Jurkat, Clone E6-1 (cell line): Measurements from ENCODE around the gene CTIF.

Source experiments
- DNase-seq: peaks from one replicate; pipeline ENCODE4 v3.0.0-alpha.2; 2011; ENCODE audit warnings: low read depth, low spot score
- H3K4me3 ChIP-seq: 2 replicates; pipeline ENCODE4 v1.5.1; 2011; ENCODE audit warnings: mild to moderate bottlenecking, low read length, control low read depth, moderate library complexity

The CTIF gene

DNA sequence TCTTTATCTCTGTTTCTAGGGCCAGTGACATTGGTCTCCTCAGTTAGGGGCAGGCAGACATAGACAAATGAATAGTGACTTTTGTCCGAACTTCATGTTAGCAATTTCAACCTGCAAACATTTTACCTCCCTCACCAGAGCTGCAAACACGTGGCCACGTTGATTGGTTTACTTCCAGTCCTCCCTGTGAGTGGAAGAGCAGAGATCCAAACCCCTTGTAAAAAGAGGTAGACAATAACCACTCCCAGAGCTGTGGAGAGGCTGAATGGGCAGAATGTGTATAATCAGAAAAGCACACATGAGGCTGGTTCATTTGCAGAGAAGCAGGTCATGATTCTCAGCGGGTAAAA lies 31.1 kb downstream of the CTIF start:
- no peak for DNase-seq
- no peak overlapping the region for H3K4me3 ChIP-seq

DNA sequence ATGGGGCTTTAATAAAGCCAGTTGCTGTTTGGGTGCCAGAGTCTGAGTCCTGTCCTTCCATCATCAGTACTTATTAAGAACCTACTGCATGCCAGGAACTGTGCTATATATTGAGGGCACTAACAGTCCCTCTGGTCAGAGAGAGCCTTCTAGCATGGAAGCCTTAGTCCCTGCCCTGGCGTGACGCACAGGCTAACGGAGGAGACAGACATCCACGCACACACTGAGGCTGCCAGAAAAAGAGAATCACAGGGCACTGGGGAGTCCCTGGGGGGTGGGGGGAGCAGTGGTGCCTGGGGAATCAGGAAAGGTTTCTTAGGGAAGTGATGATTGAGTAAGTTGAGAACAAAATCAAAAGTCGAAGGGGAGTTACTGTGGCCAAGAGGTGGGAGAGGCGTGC lies 31.5 kb downstream of the CTIF start:
- no peak for DNase-seq
- no peak overlapping the region for H3K4me3 ChIP-seq

DNA sequence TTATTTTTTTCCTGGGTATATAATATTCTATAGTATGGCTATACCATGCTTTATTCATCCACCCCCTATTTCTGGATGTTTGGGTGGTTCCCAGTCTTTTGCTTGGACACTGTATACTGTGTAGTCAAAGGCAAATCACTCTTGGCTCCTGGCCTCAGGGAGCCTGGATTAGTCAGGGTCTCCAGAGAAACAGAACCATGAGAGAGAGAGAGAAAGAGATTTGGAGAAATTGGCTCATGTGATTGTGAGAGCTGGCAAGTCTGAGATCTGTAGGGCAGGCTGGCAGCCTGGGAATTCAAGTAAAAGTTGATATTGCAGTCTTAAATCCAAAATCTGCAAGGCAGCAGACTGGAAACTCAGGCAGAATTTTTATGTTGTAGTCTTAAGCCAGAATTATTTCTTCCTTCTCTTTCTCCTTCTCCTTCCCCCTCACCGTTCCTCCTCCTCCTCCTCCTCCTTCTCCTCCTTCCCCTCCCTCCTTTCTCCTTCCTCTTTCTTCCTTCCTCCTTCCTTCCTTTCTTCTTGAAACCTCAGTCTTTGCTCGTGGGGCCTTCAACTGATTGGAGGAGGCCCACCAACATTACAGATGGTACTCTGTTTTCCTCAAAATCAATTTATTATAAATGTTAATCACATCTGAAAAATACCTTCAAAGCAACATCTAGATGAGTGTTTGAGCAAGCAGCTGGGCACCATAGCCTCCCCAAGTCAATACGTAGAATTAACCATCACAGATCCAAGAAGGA lies 33.0 kb downstream of the CTIF start:
- no peak overlapping the region for H3K4me3 ChIP-seq
- DNase-seq: no peak

DNA sequence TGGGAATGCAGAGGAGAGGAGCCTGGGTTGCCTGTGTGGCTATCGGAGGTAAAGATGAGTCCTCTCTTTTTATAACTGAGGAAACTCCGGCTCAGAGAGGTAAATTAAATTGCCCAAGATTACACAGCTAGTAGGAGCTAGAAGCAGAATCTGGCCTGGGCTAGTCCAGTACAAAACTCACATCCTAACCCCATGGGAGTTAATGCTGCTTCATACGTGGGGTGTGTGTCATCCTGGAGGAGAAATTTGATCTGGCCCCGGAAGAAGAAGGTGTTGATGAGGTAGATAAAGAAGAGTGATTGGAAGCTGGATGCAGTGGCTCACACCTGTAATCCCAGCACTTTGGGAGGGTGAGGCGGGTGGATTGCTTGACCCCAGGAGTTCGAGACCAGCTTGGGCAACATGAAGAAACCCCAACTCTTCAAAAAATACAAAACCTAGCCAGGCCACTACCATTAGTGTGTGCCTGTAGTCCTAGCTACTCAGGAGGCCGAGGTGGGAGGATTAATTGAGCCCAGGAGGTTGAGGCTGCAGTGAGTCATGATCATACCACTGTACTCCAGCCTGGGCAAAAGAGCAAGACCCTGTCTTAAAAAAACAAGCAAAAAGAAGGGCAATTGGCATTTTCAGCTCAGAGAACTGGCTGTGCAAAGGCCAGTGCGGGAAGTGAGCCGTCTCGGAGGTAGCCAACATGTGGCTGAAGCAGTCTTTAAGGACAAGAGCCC lies 33.7 kb downstream of the CTIF start:
- H3K4me3 ChIP-seq: no peak overlapping the region
- no peak for DNase-seq

DNA sequence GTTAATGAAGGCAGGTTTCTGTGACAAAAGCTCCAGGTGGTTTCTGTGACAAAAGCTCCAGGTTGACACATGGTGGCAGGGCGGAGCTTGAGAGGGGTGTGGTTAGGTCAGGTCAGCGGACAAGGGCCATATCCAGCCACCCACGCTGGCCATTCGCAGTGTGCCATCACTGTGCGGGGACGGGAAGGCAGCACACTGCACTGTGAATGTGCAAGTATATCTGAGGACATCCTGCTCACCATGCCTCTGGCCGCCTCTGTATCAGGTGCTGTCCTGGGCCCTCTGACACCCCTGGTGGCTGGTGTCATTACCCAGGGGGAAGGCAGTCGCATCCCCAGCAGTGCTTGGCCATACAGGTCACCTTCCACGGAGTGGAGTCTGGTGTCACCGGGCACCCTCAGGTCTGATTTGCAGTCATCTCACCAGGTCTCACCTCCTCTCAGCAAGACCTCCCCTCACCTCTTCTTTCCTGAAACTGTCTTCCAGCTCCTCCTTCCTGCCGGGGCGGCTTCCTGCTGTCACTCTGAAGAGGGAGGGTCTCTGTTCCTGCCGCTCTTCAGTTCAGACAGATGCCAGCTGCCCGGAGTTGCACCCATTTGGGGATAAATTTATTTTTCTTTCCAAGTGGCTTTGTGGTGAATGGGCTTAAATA lies 34.9 kb downstream of the CTIF start:
- H3K4me3 ChIP-seq: no peak overlapping the region
- no peak for DNase-seq

DNA sequence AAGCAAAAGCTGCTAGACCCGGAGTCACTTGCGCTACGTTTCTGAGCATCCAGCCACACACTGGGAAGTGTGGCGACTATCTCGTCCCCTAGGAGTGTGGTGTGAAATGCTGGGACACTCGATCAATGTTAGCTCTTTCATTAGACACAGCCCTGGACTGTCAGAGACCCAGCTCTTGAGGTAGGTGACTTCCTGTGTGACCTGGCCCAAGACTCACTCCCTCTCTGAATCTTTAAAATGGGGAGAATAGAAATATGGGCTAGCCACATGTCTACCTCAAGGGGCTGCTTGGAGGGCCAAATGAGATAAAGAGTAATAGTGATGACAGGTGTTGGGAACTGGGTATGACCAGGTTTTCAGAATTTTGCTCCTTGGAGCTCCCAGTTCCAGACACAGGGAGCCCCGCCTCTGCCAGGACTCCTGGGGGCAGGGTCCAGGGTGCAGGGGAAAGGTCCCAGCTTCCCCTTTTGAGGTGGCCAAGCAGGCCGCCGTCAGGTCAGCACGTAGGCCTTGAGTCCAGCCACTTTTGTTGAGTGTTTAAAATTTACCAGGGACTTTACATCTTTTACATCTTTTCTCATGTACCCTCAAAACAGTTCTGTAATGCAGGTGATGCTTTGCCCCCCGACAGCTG lies 36.0 kb downstream of the CTIF start:
- no peak overlapping the region for H3K4me3 ChIP-seq
- no peak for DNase-seq

DNA sequence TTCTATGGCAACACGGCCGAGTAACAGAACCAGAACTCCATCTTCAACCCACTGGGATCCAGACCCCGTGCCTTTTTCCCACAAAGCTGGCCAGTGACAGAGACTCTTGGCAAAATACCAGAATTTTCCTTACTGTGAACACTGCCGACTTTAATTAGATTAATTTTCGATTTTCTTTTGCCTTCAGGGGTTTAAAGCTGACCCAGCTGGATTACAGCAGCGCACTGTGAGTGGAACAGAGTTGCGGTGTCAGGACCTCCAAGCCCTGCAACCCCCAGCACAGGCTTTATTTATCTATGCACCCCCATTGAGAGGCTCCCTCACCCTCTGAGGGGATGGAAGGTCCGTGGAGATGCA lies 36.4 kb downstream of the CTIF start:
- no peak overlapping the region for H3K4me3 ChIP-seq
- DNase-seq: no peak

DNA sequence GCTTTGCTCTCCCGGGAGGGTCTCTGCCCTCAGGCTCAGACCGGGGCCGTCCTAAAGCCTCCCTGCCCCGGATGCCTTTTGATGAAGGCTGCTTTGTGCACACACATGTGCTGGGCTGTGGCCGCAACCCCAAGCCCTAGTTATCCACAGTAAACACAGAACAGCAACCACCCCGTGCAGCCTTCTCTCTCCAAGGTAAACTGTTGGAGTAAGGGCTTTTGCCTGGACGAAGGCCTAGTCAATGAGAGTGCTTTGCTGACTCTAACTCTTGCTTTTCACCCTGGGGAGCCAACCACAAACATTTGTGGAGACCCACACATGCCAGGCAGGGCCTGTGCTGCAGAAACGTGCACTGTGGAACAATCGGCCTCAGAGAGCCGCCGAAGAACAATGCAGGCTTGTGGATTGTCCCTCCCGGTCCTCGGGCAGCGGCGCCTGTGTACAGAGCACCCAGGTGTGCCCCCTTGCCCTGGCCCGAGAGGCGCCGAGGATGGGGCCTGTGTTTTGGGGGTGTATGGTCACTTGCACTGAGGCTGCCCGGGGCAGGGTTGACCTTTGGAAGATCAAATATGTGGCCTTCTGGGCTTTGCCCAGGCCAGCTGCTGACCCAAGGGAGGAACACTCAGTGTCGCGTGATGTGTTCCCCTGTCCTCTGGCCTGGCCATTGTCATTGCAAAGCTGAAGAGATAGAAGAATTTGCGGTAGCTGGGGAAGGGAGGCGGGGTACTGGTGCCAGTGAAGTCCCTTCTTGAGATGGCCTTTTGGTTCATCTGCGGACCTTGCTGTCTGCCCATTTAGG lies 37.0 kb downstream of the CTIF start:
- no peak overlapping the region for H3K4me3 ChIP-seq
- no peak for DNase-seq

DNA sequence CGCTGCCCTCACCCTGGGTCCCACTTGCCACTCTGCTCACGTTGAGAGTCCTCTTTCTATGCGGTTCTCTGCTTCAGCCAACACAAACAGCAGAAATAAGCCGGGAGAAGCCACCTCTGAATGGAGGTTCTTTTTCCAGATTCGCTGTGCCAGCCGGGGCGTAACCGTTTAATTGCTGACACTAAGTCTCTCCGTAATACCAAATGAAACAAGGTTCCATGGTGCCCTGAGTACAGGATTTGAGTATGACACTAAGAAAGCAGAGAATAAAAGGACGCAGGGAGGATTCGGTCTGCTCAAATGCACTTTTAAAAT lies 37.6 kb downstream of the CTIF start:
- no peak overlapping the region for H3K4me3 ChIP-seq
- DNase-seq: no peak

DNA sequence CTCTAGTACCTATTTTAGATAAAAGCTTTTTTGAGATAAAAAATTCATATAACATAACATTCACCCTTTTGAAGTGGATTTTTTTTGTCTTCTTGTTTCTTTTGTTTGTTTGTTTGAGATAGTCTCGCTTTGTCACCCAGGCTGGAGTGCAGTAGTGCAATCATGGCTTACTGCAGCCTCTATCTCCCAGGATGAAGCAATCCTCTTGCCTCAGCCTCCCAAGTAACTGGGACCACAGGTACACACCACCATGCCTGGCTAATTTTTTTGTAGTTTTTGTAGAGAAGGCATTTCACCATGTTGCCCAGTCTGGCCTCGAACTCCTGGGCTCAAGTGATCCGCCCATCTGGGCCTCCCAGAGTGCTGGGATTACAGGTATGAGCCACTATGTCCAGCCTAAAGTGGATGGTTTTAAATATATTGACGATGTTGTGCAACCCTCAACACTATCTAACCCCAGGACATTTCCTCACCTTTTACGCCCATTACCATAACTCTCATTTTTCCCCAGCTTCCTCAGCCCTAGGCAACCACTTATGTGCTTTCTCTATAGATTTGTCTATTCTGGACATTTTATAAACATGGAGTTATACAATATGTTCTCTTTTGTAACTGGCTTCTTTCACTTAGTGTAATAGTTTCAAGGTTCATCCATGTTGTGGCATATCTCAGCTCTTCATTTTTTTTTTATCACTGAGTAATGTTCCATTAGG lies 38.8 kb downstream of the CTIF start:
- DNase-seq: no peak

DNA sequence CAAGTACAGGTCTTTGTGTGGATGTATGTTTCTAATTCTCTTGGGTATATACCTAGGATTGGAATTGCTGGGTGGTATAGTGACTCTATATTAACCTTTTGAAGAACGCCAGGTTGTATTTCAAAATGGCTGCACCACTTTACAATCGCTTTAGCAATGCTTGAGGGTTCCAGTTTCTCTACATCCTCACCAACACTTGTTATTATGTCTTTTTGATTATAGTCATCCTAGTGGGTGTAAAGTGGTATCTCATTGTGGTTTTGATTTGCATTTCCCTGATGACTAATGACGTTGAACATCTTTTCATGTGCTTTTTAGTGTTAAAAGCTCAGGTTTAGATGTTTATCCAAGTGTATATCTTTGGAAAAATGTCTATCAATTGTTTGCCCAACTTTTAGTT lies 39.5 kb downstream of the CTIF start:
- DNase-seq: no peak
- no peak overlapping the region for H3K4me3 ChIP-seq

More for the DNA sequence above, 38.8 kb downstream of the CTIF start:
- no peak overlapping the region for H3K4me3 ChIP-seq

DNA sequence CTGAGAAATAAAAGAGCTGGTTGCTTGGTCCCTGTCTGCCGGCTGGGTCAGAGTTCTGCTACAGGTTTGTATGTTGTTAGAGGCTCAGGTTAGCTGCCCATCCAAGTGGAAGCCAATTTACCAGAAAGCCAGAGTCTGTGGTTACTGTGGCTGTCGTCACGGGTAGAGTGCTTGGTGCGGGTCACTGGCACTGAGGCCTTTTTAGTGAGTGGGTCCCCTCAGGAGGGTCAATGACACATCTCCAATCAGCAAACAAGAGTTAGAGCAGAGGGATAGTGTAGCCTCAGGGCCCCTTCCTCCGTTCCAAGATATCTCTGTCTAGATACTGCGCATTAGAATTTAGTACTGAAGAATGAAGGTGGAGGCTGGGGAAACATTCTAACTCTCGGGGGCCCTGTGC lies 41.2 kb downstream of the CTIF start:
- no peak for DNase-seq
- no peak overlapping the region for H3K4me3 ChIP-seq

DNA sequence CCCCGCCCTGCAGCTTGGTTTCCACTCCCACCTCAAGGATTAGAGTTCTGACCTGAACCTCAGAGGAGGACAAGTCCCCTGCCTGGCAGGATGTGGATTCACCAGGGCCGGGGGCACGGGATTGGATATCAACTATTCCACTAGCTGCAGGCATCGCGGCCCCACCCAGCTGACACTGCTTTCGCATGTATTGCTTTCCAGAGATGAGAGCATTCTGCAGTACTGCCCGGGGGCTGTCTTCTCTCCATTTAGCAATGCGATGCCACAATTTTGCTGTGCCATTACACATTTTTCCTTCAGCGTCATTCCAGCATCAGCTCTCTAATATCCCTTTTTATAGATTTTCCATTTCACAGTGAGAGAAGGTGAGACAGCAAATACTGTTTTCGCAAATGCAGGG lies 42.0 kb downstream of the CTIF start:
- DNase-seq: no peak
- no peak overlapping the region for H3K4me3 ChIP-seq

DNA sequence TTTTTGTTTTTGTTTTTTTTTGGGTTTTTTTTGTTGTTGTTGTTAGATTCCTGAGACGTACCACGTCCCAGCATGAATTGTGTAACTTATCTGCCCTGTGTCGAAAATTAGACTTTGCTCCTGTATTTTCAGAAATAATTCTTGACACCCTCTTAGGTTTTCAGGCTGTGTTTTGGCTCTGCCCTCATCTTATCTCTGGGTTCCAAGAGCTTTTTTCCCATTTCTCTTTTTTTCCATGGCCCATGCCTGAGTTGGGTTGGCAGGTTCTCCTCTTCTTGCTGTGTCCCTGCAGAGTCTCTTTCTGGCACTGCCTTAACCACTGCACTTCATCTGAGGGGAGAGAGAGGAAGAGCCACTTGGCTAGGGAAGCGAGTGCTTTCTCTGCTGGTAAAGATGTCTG lies 42.4 kb downstream of the CTIF start:
- no peak for DNase-seq
- H3K4me3 ChIP-seq: no peak overlapping the region

DNA sequence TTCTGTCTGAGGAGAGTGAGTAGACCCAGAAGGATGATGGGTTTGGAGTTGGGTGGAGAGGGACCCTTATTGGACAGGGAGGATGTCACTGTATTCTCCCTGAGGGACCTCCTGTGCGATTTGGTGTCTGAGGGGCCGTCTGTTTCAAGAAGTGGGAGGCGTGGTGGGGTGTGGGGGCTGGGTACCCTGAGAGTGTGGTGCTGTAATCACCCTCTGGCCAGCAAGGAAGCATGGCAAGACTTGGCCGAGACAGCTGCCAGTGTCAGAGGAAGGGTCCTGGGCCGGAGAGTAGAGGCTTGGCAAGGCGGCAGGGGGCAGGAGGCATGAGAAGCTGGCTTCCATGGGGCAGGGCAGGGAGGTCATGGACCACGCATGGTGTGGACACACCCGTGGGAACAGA lies 43.1 kb downstream of the CTIF start:
- H3K4me3 ChIP-seq: no peak overlapping the region
- DNase-seq: no peak

DNA sequence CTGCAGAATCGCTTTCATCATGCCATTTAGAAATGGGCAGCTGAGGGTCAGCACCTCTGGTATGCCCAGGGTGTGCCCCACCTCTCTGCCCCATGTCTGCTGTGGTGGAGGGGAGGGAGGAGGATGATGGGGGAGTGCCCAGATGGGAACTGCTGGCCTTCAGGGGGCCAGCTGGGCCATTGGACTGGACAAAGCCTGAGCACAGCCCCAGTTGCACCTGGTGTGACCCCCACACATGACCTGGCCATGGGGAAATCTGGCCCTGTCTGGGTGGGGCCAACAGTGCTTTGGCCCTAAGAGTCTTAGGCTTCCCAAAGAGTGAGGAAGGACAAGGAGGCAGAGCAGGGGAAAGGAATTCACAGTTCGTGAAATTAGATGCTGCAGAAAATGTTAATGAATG lies 44.1 kb downstream of the CTIF start:
- DNase-seq: no peak

DNA sequence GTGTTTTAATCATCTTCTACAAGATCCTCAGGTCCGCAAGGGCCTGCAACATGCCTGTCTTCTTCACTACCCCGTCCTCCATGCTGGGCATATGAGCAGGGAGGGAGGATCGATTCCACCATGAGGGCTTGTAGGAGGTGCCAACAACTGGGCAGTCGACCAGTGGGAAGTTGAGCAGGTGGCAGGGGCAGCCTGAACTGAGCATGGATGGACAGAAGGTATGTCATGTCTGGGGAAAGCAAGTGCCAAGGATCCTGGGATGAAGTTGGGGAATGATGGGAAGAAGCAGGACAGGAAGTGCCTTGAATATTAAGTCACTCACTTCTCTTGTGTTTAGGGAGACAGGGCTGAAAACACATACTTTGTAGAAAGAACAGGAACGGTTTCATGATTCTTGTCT lies 44.7 kb downstream of the CTIF start:
- DNase-seq: no peak

More for the DNA sequence above, 44.1 kb downstream of the CTIF start:
- H3K4me3 ChIP-seq: no peak overlapping the region

DNA sequence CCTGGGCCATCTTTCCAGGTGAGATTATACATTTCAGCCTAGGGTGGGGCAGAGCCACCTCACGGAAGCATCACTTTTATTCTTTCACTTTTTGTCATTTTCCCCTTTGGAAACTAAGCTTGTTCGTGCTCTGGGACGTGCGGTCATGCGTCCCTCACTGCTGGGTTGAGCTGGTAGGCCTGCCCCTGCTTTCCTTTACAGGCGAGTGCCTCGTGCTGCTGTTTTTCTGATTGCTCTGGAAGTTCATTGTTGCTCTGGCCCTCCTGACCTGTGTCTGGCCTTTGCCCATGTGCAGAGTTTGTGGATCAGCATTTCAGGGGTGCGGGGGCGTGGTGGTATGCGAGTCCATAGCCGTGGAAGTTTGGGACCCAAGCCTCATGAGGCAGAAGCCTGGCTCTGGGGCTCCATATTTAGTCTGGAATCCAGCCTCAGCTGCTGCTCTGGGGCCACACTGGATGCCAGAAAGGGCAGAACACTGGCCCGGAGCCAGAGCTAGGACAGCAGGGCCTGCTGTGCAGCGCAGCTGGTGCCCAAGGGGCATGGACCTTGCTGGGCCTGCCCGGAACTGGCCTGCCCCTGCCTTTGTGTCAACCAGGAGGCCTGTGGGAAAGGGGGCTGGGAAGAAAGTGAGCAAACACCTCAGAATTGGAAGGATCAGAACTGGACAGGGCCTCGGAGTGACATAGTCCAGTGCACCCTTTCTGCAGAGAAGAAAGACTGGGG lies 51.1 kb downstream of the CTIF start:
- no peak for DNase-seq
- H3K4me3 ChIP-seq: no peak overlapping the region

More for the DNA sequence above, 44.7 kb downstream of the CTIF start:
- H3K4me3 ChIP-seq: no peak overlapping the region
